Measurements from ENCODE around the gene RIPPLY2.
"Not testable (repeated sequence)": the region's sequence is repeated elsewhere in the genome, so short reads cannot be mapped to it uniquely, and the experiment has no call there.

The RIPPLY2 gene

GRCh38 chr6:83860359-83860755 is 7.2 kb downstream of the RIPPLY2 start:
- no peak for DNase-seq (ENCODE audit: low read depth)

- DNase-seq (ENCODE audit: low read depth) = no peak
Measured at GRCh38 chr6:83860782-83861495, 7.8 kb downstream of the RIPPLY2 start.

GRCh38 chr6:83862776-83863471 is 9.8 kb downstream of the RIPPLY2 start:
- DNase-seq (ENCODE audit: low read depth) = no peak

GRCh38 chr6:83867043-83867442 is 13.9 kb downstream of the RIPPLY2 start:
- DNase-seq (ENCODE audit: low read depth) = no peak

GRCh38 chr6:83867527-83868161 is 14.5 kb downstream of the RIPPLY2 start:
- no peak for DNase-seq (ENCODE audit: low read depth)

- DNase-seq (ENCODE audit: low read depth) = no peak
Measured at GRCh38 chr6:83868639-83869038, 15.5 kb downstream of the RIPPLY2 start.

GRCh38 chr6:83870649-83871048 is 17.5 kb downstream of the RIPPLY2 start:
- no peak for DNase-seq (ENCODE audit: low read depth)

GRCh38 chr6:83872386-83873118 is 19.4 kb downstream of the RIPPLY2 start:
- no peak for DNase-seq (ENCODE audit: low read depth)

- no peak for DNase-seq (ENCODE audit: low read depth)
Measured at GRCh38 chr6:83873869-83874268, 20.7 kb downstream of the RIPPLY2 start.

- no peak for DNase-seq (ENCODE audit: low read depth)
Measured at GRCh38 chr6:83875843-83876242, 22.7 kb downstream of the RIPPLY2 start.

- no peak for DNase-seq (ENCODE audit: low read depth)
Measured at GRCh38 chr6:83878902-83879644, 25.9 kb downstream of the RIPPLY2 start.

GRCh38 chr6:83879746-83880145 is 26.6 kb downstream of the RIPPLY2 start:
- no peak for DNase-seq (ENCODE audit: low read depth)

GRCh38 chr6:83883240-83883639 is 30.1 kb downstream of the RIPPLY2 start:
- DNase-seq (ENCODE audit: low read depth) = no peak

GRCh38 chr6:83884523-83884922 is 31.4 kb downstream of the RIPPLY2 start:
- DNase-seq (ENCODE audit: low read depth) = no peak

GRCh38 chr6:83885984-83886383 is 32.8 kb downstream of the RIPPLY2 start:
- no peak for DNase-seq (ENCODE audit: low read depth)

GRCh38 chr6:83889621-83890020 is 36.5 kb downstream of the RIPPLY2 start:
- DNase-seq (ENCODE audit: low read depth) = no peak

- DNase-seq (ENCODE audit: low read depth) = no peak
Measured at GRCh38 chr6:83890520-83890919, 37.4 kb downstream of the RIPPLY2 start.

- DNase-seq (ENCODE audit: low read depth) = no peak
Measured at GRCh38 chr6:83891586-83891985, 38.4 kb downstream of the RIPPLY2 start.

- no peak for DNase-seq (ENCODE audit: low read depth)
Measured at GRCh38 chr6:83893024-83893423, 39.9 kb downstream of the RIPPLY2 start.

- not testable (repeated sequence) for DNase-seq (ENCODE audit: low read depth)
Measured at GRCh38 chr6:83897094-83897493, 43.9 kb downstream of the RIPPLY2 start.

GRCh38 chr6:83901624-83902023 is 48.5 kb downstream of the RIPPLY2 start:
- DNase-seq (ENCODE audit: low read depth) = no peak

- DNase-seq (ENCODE audit: low read depth) = no peak
Measured at GRCh38 chr6:83904395-83904794, 51.2 kb downstream of the RIPPLY2 start.

Data from stimulated activated CD8-positive, alpha-beta memory T cell treated with anti-CD3 and anti-CD28 coated beads, Interleukin-12 subunit alpha, Interleukin-12 subunit beta, amount 100 ng/mL, for 4 hours (primary cell).